Measurements from ENCODE around the gene FLOT2.
A peak's percentile ranks its signal among the peaks of the same experiment; 100 is the strongest.
"Not testable (repeated sequence)": the region's sequence is repeated elsewhere in the genome, so short reads cannot be mapped to it uniquely, and the experiment has no call there.

FLOT2 gene

DNA sequence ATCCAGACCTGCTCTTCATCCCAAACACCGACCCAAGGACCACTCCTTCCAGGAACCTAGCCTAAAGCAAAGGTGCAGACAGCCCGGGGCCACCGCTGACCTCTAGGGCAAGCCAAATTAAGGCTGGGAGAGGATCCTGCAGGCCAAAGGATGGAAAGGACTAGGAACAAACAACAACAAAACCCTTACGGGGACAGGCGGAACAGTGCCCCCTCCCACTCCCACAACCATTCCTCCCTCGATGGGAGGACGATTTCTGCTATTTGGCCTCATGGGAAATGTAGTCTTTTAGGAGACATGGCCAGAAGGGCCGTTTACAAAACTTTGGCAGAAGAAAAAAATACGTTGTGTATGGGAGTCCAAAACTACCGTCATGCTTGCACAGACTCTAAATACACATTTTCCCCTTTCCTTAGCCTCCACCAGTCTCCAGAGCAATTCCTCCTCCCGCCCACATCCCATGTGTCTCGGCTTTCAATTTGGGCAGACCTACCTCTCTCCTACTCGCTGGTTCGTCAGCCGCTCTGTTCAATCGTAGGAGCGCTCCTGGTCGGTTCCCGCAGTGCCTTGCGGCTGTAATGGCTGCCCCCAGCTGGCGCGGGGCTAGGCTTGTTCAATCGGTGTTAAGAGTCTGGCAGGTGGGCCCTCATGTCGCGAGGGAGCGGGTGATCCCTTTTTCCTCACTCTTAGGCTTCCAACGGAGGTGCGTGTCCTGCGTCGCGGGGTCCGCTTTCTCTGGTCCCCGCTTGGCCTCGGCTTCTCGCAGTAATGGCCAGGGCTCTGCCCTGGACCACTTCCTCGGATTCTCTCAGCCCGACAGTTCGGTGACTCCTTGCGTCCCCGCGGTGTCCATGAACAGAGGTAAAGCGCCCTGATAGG, 42.8 kb downstream of the FLOT2 start, which contains the start of gene ERAL1:
TSS of gene ERAL1 (plus strand) at position 560 of the 879 bp plus-strand sequence. CDS start at position 579, 19 bp downstream.
- H3K4me3 ChIP-seq (ENCODE audit: low read length), result peak within 1 kb of the TSS; percentile 88
- DNase-seq (ENCODE audit: low read depth), result peak; percentile 91
- TF ChIP-seq, protein P1, sequence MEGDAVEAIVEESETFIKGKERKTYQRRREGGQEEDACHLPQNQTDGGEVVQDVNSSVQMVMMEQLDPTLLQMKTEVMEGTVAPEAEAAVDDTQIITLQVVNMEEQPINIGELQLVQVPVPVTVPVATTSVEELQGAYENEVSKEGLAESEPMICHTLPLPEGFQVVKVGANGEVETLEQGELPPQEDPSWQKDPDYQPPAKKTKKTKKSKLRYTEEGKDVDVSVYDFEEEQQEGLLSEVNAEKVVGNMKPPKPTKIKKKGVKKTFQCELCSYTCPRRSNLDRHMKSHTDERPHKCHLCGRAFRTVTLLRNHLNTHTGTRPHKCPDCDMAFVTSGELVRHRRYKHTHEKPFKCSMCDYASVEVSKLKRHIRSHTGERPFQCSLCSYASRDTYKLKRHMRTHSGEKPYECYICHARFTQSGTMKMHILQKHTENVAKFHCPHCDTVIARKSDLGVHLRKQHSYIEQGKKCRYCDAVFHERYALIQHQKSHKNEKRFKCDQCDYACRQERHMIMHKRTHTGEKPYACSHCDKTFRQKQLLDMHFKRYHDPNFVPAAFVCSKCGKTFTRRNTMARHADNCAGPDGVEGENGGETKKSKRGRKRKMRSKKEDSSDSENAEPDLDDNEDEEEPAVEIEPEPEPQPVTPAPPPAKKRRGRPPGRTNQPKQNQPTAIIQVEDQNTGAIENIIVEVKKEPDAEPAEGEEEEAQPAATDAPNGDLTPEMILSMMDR (IDR thresholded peaks at IDR 0.05; ENCODE audit: insufficient read depth, low read depth, low read length, missing control alignments), result peak; percentile 2

DNA sequence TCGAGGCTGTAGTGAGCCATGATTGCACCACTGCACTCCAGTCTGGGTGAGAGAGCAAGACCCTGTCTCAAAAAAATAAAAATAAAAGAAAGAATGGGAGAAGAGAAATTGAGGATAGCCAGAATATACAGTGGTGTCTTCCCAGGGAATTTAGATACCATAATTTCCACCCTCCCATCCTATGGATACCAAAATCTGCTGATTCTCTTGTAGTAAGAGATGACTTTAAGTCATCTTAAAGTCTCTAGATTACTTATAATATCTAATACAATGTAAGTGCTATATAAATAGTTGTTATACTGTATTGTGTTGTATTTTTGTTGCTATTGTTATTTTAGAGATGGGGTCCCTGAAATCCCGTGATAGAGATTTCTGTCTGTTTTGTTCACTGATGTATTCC, 44.2 kb downstream of the FLOT2 start:
- TF ChIP-seq, protein P1 (IDR thresholded peaks at IDR 0.05; ENCODE audit: insufficient read depth, low read depth, low read length, missing control alignments), result no peak
- no peak for DNase-seq (ENCODE audit: low read depth)
- H3K4me3 ChIP-seq (ENCODE audit: low read length), result no peak overlapping the region

DNA sequence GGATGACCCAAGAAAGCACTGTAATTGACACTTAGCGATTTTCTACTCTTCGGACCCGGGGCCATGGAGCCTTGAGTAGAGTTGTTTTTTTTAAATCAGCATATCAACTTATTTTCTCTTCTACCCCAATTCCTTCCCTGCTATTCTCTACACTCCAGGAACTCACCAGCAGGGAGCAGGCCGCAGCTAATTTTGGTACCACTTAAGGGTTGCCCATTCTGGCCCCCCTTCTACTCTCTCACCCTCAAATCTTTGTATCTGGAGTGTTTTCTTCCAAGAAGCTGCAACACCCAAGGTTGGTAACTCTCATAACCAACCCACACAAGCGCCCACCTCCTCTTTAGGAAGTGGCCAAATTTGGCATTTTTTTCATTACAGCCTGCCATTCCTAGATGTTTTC, 48.3 kb downstream of the FLOT2 start:
- DNase-seq (ENCODE audit: low read depth), result peak; percentile 18
- TF ChIP-seq, protein P1 (IDR thresholded peaks at IDR 0.05; ENCODE audit: insufficient read depth, low read depth, low read length, missing control alignments), result peak; percentile 6
- H3K4me3 ChIP-seq (ENCODE audit: low read length), result no peak overlapping the region

DNA sequence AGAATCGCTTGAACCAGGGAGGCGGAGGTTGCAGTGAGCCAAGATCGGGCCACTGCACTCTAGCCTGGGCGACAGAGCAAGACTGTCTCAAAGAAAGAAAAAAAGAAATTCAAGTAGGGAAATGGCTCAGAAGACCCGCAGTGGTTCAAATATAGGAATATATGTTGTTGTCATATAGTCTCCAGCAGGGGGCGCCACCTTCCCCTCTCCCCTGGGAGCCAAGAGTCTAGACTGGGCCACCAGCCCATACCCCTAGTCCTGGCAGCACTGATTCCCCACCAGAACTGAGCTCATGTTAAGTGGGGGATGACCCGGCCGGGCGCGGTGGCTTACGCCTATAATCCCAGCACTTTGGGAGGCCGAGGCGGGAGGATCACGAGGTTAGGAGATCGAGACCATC, 48.9 kb downstream of the FLOT2 start:
- TF ChIP-seq, protein P1 (IDR thresholded peaks at IDR 0.05; ENCODE audit: insufficient read depth, low read depth, low read length, missing control alignments), result peak; percentile 25
- peak; percentile 22 for DNase-seq (ENCODE audit: low read depth)
- H3K4me3 ChIP-seq (ENCODE audit: low read length), result not testable (repeated sequence)

DNA sequence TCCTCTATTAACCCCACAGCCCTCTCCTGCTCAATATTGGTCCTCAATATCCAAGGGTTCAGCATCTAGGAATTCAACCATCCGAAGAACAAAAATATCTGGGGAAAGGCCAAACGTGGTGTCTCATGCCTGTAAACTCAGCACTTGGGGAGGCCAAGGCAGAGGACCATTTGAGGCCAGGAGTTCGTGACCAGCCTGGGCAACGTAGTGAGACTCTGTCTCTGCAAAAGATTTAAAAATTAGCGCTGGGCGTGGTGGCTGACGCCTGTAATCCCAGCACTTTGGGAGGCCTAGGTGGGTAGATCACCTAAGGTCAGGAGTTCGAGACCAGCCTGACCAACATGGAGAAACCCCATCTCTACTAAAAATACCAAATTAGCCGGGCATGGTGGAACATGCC, 50.8 kb downstream of the FLOT2 start:
- not testable (repeated sequence) for DNase-seq (ENCODE audit: low read depth); H3K4me3 ChIP-seq (ENCODE audit: low read length)

DNA sequence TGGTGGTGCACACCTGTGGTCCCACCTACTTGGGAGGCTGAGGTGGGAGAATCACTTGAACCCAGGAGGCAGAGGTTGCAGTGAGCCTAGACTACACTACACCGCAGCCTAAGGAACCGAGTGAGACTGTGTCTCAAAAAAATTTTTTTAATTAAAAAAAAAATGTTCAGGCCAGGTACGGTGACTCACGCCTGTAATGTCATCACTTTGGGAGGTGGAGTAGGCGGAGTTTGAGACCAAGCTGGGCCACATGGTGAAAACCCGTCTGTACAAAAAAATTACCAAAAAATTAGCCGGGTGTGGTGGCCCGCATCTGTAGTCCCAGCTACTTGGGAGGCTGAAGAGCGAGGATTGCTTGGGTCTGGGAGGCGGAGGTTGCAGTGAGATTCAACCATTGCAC, 51.3 kb downstream of the FLOT2 start:
- TF ChIP-seq, protein P1 (IDR thresholded peaks at IDR 0.05; ENCODE audit: insufficient read depth, low read depth, low read length, missing control alignments), result no peak
- DNase-seq (ENCODE audit: low read depth), result peak; percentile 55
- H3K4me3 ChIP-seq (ENCODE audit: low read length), result no peak overlapping the region

DNA sequence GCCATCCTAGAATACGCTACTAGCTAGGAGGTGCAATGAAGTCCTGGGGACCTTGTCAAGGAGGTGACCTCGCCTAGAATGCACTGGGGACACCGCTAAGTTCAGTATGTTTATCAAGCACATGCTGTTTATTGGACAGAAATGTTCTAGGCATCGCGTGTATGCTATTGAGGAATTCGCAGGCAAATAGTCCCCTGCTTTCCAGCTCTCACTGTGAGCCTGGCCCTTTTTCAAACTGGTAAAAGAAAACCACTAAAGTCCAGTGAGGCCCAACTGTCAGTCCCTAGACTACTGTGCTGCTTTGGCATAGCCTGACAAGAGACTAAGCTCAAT, 53.8 kb downstream of the FLOT2 start:
- TF ChIP-seq, protein P1 (IDR thresholded peaks at IDR 0.05; ENCODE audit: insufficient read depth, low read depth, low read length, missing control alignments), result no peak
- no peak for DNase-seq (ENCODE audit: low read depth)
- no peak overlapping the region for H3K4me3 ChIP-seq (ENCODE audit: low read length)

All from epithelial cell of esophagus (primary cell).